Amniotic stem cell (primary cell): Measurements from ENCODE around the gene CDK5RAP3.
A peak's percentile ranks its signal among the peaks of the same experiment; 100 is the strongest.
"Not testable (repeated sequence)": the region's sequence is repeated elsewhere in the genome, so short reads cannot be mapped to it uniquely, and the experiment has no call there.

Experiments
- DNase-seq: peaks from one replicate; lab custom pipeline; 2025; lab: John Stamatoyannopoulos, UW

CDK5RAP3 gene

GRCh38 chr17:47975823-47976205 lies 4.9 kb downstream of the CDK5RAP3 start:
- DNase-seq: no peak

GRCh38 chr17:47978324-47978723 lies 7.4 kb downstream of the CDK5RAP3 start:
- peak; percentile 54 for DNase-seq

GRCh38 chr17:47980541-47980940 lies 9.6 kb downstream of the CDK5RAP3 start:
- DNase-seq: no peak

- DNase-seq: no peak
Observed at GRCh38 chr17:47981462-47981861, 10.5 kb downstream of the CDK5RAP3 start.

GRCh38 chr17:47982091-47982617 lies 11.2 kb downstream of the CDK5RAP3 start:
- DNase-seq: no peak

GRCh38 chr17:47982645-47983390 lies 11.9 kb downstream of the CDK5RAP3 start:
- no peak for DNase-seq

- DNase-seq: no peak
Observed at GRCh38 chr17:47983492-47984223, 12.7 kb downstream of the CDK5RAP3 start.

GRCh38 chr17:47986520-47986919 lies 15.6 kb downstream of the CDK5RAP3 start:
- no peak for DNase-seq

GRCh38 chr17:47987240-47987835 lies 16.4 kb downstream of the CDK5RAP3 start:
- no peak for DNase-seq

GRCh38 chr17:47988445-47988844 lies 17.5 kb downstream of the CDK5RAP3 start:
- DNase-seq: not testable (repeated sequence)

- no peak for DNase-seq
Observed at GRCh38 chr17:47989159-47989558, 18.2 kb downstream of the CDK5RAP3 start.

GRCh38 chr17:47989700-47990099 lies 18.8 kb downstream of the CDK5RAP3 start:
- no peak for DNase-seq

- DNase-seq: no peak
Observed at GRCh38 chr17:47990962-47991731, 20.2 kb downstream of the CDK5RAP3 start.

- DNase-seq: no peak
Observed at GRCh38 chr17:47992216-47992615, 21.3 kb downstream of the CDK5RAP3 start.

- no peak for DNase-seq
Observed at GRCh38 chr17:47993031-47993564, 22.2 kb downstream of the CDK5RAP3 start.

GRCh38 chr17:47993964-47994363 lies 23.1 kb downstream of the CDK5RAP3 start:
- no peak for DNase-seq

- no peak for DNase-seq
Observed at GRCh38 chr17:47994724-47995123, 23.8 kb downstream of the CDK5RAP3 start.

GRCh38 chr17:47995241-47995935 lies 24.5 kb downstream of the CDK5RAP3 start:
- DNase-seq: no peak

- no peak for DNase-seq
Observed at GRCh38 chr17:47996201-47996600, 25.3 kb downstream of the CDK5RAP3 start.

- DNase-seq: no peak
Observed at GRCh38 chr17:47997586-47997985, 26.7 kb downstream of the CDK5RAP3 start.

GRCh38 chr17:47998044-47998443 lies 27.1 kb downstream of the CDK5RAP3 start:
- DNase-seq: no peak
